GM23338 (cell line): Measurements from ENCODE around the gene BSND. TPM values are rescaled to one million over a fixed set of nuclear protein-coding genes. Genes with fewer than 3 reads are reported as not detected.

ENCODE experiments used
- ATAC-seq: fragments of 200-7000 bp; cut with Tn5 transposase; 3 replicates; pipeline ENCODE4 v1.9.1; 2020
- DNase-seq: peaks from one replicate; pipeline ENCODE4 v3.0.0-alpha.2; 2015; ENCODE audit warnings: low spot score
- H2AFZ ChIP-seq: fragments of 200-600 bp; sonication (generic); 2 replicates; pipeline ENCODE4 v1.8.0; 2016; ENCODE audit warnings: antibody characterized with exemption, mild to moderate bottlenecking, moderate library complexity
- H3F3A ChIP-seq: fragments of 200-600 bp; sonication (generic); replicated peaks from 2 replicates; pipeline ENCODE4 v1.8.0; 2017; ENCODE audit warnings: antibody characterized with exemption, mixed run types, low read depth
- H3K27ac ChIP-seq: fragments of 200-600 bp; sonication (generic); 2 replicates; pipeline ENCODE4 v1.6.1; 2016; ENCODE audit warnings: low read depth
- H3K27me3 ChIP-seq: fragments of 200-600 bp; sonication (generic); 2 replicates; pipeline ENCODE4 v1.8.0; 2016; ENCODE audit warnings: mild to moderate bottlenecking, mixed run types, moderate library complexity; ENCODE audit not compliant: insufficient read depth
- H3K36me3 ChIP-seq: fragments of 200-600 bp; sonication (generic); 2 replicates; pipeline ENCODE4 v1.8.0; 2016; ENCODE audit warnings: mild to moderate bottlenecking; ENCODE audit not compliant: insufficient read depth
- H3K4me1 ChIP-seq: fragments of 200-600 bp; sonication (generic); 2 replicates; pipeline ENCODE4 v1.8.0; 2016; ENCODE audit warnings: mild to moderate bottlenecking, moderate library complexity; ENCODE audit not compliant: insufficient read depth
- H3K4me2 ChIP-seq: fragments of 200-600 bp; sonication (generic); 2 replicates; pipeline ENCODE4 v1.7.1; 2017; ENCODE audit warnings: mixed run types
- H3K4me3 ChIP-seq: fragments of 200-600 bp; sonication (generic); 2 replicates; pipeline ENCODE4 v1.6.1; 2016; ENCODE audit warnings: mixed run types
- H3K79me2 ChIP-seq: fragments of 200-600 bp; sonication (generic); replicated peaks from 2 replicates; pipeline ENCODE4 v1.8.0; 2017; ENCODE audit warnings: mild to moderate bottlenecking; ENCODE audit not compliant: insufficient read depth
- H3K9me2 ChIP-seq: fragments of 200-600 bp; sonication (generic); 2 replicates; pipeline ENCODE4 v1.8.0; 2017; ENCODE audit not compliant: insufficient read depth
- H4K20me1 ChIP-seq: fragments of 200-600 bp; sonication (generic); replicated peaks from 2 replicates; pipeline ENCODE4 v1.8.0; 2017; ENCODE audit warnings: mild to moderate bottlenecking; ENCODE audit not compliant: insufficient read depth
- H3K27ac Mint-ChIP-seq: 2 replicates; pipeline ENCODE4 v1.8.0; 2020; ENCODE audit warnings: inconsistent platforms, mild to moderate bottlenecking, moderate library complexity, mixed read lengths
- H3K27me3 Mint-ChIP-seq: 3 replicates; pipeline ENCODE4 v1.8.0; 2022; ENCODE audit warnings: low read depth, mild to moderate bottlenecking, moderate library complexity, mixed read lengths, inconsistent platforms; ENCODE audit not compliant: insufficient read depth, poor library complexity
- H3K36me3 Mint-ChIP-seq: 3 replicates; pipeline ENCODE4 v1.8.0; 2021; ENCODE audit warnings: low read depth, mild to moderate bottlenecking, inconsistent platforms, moderate library complexity, mixed read lengths
- H3K4me1 Mint-ChIP-seq: 3 replicates; pipeline ENCODE4 v1.8.0; 2020; ENCODE audit warnings: mild to moderate bottlenecking, inconsistent platforms, mixed read lengths
- H3K4me3 Mint-ChIP-seq: 3 replicates; pipeline ENCODE4 v1.8.0; 2021; ENCODE audit warnings: moderate library complexity, mild to moderate bottlenecking, inconsistent platforms, mixed read lengths
- H3K9me3 Mint-ChIP-seq: 3 replicates; pipeline ENCODE4 v1.8.0; 2020; ENCODE audit warnings: moderate library complexity, mild to moderate bottlenecking, inconsistent platforms, mixed read lengths
- CREB1 ChIP-seq: fragments of 250-450 bp; sonication (Bioruptor Pico); IDR thresholded peaks from 2 replicates; pipeline ENCODE4 v1.5.0; 2020; ENCODE audit warnings: low read depth, mild to moderate bottlenecking, moderate library complexity
- EZH2 ChIP-seq: fragments of 200-600 bp; sonication (generic); IDR thresholded peaks from one replicate; pipeline ENCODE4 v1.8.0; 2017; ENCODE audit warnings: antibody characterized with exemption, mild to moderate bottlenecking, low read depth; ENCODE audit not compliant: unreplicated experiment
- JUNB ChIP-seq: IDR thresholded peaks from one replicate; pipeline ENCODE4 v1.6.1; 2016; ENCODE audit warnings: antibody characterized with exemption; ENCODE audit not compliant: unreplicated experiment
- POLR2AphosphoS5 ChIP-seq: IDR thresholded peaks from 2 replicates; pipeline ENCODE4 v1.6.1; 2016; ENCODE audit warnings: antibody characterized with exemption, low read depth
- STAT1 ChIP-seq: IDR thresholded peaks from one replicate; pipeline ENCODE4 v1.6.1; 2016; ENCODE audit warnings: antibody characterized with exemption; ENCODE audit not compliant: unreplicated experiment
- ZNF331 ChIP-seq: fragments of 250-450 bp; sonication (Bioruptor Pico); IDR thresholded peaks from 2 replicates; pipeline ENCODE4 v1.5.0; 2020; ENCODE audit warnings: low read depth, mild to moderate bottlenecking, moderate library complexity
- polyA plus RNA-seq: library from polyadenylated mRNA; unstranded; fragments of >200 nt; fragmentation: Nextera tagmentation; extraction: Ambion mirVana; gene quantifications from 2 replicates; pipeline ENCODE4 v1.2.1, GENCODE V29; 2016
- total RNA-seq: library from RNA; depleted of rRNA; stranded (reverse); fragments of >200 nt; shearing (Covaris generic); gene quantifications from 2 replicates; pipeline ENCODE4 v1.2.3, GENCODE V29; 2014
- TF ChIP-seq, protein P1 (sequence below): fragments of 250-450 bp; sonication (Bioruptor Pico); IDR thresholded peaks from 2 replicates; pipeline ENCODE4 v1.5.0; 2020; ENCODE audit warnings: mild to moderate bottlenecking, moderate library complexity
- TF ChIP-seq, protein P2 (sequence below), 2 experiments: fragments of 200-600 bp in 1 of 2; sonication (generic) in 1 of 2; conservative IDR thresholded peaks; 2 replicates each; pipeline versions ENCODE4 v1.5.1 to v1.6.1; 2016 to 2017; ENCODE audit warnings: antibody characterized with exemption in 2 of 2, low read depth in 2 of 2, mild to moderate bottlenecking in 2 of 2, moderate library complexity in 1 of 2
- TF ChIP-seq, protein P3 (sequence below): IDR thresholded peaks from 2 replicates; pipeline ENCODE4 v1.6.1; 2016; ENCODE audit warnings: antibody characterized with exemption

The BSND gene
- total and polyA plus RNA-seq, 2 experiments from 2014 or later, result 0.55 to 1.4 TPM

DNA sequence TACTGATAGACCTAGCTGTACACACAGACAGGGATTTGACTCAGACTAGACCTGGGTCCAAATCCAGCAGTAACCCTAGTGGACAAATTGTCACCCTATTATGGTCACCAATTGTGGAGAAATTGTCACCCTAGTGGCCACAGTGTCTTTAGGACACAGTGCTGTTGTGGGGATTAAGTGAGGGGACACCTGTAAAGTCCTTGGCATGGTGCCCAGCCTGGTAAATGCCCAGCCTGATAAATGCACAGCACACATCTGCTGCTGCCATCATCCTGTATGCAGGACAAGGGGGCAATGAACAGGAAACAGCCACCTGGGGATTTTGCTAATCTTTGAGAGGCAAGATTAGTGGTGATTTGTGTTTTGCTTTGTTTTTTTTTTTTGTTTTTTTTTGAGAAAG lies 16.0 kb upstream of the BSND start (continued):
- TF ChIP-seq, protein P1, sequence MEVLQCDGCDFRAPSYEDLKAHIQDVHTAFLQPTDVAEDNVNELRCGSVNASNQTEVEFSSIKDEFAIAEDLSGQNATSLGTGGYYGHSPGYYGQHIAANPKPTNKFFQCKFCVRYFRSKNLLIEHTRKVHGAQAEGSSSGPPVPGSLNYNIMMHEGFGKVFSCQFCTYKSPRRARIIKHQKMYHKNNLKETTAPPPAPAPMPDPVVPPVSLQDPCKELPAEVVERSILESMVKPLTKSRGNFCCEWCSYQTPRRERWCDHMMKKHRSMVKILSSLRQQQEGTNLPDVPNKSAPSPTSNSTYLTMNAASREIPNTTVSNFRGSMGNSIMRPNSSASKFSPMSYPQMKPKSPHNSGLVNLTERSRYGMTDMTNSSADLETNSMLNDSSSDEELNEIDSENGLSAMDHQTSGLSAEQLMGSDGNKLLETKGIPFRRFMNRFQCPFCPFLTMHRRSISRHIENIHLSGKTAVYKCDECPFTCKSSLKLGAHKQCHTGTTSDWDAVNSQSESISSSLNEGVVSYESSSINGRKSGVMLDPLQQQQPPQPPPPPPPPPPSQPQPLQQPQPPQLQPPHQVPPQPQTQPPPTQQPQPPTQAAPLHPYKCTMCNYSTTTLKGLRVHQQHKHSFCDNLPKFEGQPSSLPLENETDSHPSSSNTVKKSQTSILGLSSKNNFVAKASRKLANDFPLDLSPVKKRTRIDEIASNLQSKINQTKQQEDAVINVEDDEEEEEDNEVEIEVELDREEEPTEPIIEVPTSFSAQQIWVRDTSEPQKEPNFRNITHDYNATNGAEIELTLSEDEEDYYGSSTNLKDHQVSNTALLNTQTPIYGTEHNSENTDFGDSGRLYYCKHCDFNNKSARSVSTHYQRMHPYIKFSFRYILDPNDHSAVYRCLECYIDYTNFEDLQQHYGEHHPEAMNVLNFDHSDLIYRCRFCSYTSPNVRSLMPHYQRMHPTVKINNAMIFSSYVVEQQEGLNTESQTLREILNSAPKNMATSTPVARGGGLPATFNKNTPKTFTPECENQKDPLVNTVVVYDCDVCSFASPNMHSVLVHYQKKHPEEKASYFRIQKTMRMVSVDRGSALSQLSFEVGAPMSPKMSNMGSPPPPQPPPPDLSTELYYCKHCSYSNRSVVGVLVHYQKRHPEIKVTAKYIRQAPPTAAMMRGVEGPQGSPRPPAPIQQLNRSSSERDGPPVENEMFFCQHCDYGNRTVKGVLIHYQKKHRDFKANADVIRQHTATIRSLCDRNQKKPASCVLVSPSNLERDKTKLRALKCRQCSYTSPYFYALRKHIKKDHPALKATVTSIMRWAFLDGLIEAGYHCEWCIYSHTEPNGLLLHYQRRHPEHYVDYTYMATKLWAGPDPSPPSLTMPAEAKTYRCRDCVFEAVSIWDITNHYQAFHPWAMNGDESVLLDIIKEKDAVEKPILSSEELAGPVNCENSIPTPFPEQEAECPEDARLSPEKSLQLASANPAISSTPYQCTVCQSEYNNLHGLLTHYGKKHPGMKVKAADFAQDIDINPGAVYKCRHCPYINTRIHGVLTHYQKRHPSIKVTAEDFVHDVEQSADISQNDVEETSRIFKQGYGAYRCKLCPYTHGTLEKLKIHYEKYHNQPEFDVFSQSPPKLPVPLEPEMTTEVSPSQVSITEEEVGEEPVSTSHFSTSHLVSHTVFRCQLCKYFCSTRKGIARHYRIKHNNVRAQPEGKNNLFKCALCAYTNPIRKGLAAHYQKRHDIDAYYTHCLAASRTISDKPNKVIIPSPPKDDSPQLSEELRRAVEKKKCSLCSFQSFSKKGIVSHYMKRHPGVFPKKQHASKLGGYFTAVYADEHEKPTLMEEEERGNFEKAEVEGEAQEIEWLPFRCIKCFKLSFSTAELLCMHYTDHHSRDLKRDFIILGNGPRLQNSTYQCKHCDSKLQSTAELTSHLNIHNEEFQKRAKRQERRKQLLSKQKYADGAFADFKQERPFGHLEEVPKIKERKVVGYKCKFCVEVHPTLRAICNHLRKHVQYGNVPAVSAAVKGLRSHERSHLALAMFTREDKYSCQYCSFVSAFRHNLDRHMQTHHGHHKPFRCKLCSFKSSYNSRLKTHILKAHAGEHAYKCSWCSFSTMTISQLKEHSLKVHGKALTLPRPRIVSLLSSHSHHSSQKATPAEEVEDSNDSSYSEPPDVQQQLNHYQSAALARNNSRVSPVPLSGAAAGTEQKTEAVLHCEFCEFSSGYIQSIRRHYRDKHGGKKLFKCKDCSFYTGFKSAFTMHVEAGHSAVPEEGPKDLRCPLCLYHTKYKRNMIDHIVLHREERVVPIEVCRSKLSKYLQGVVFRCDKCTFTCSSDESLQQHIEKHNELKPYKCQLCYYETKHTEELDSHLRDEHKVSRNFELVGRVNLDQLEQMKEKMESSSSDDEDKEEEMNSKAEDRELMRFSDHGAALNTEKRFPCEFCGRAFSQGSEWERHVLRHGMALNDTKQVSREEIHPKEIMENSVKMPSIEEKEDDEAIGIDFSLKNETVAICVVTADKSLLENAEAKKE (CRISPR knock-in tag), result no peak
- TF ChIP-seq JUNB (no peak), CREB1 (no peak), STAT1 (no peak), ZNF331 (CRISPR knock-in tag) (no peak)
- TF ChIP-seq, protein P2, sequence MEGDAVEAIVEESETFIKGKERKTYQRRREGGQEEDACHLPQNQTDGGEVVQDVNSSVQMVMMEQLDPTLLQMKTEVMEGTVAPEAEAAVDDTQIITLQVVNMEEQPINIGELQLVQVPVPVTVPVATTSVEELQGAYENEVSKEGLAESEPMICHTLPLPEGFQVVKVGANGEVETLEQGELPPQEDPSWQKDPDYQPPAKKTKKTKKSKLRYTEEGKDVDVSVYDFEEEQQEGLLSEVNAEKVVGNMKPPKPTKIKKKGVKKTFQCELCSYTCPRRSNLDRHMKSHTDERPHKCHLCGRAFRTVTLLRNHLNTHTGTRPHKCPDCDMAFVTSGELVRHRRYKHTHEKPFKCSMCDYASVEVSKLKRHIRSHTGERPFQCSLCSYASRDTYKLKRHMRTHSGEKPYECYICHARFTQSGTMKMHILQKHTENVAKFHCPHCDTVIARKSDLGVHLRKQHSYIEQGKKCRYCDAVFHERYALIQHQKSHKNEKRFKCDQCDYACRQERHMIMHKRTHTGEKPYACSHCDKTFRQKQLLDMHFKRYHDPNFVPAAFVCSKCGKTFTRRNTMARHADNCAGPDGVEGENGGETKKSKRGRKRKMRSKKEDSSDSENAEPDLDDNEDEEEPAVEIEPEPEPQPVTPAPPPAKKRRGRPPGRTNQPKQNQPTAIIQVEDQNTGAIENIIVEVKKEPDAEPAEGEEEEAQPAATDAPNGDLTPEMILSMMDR (conservative IDR thresholded peaks at IDR 0.05; ENCODE audit: low read depth in 2 of 2), result no peak

- ATAC-seq, result no peak
- no peak overlapping the region for H3K27ac Mint-ChIP-seq
- H3K36me3 Mint-ChIP-seq, result no peaks in the 10 kb centered on the region
- H3K9me3 Mint-ChIP-seq, result no peaks in the 10 kb centered on the region
- Histone ChIP-seq H2AFZ (no peak overlapping the region), H3K27me3 (peaks cover 23% of the 10 kb centered on the region), H3F3A (no peaks in the 10 kb centered on the region), H3K4me2 (no peak overlapping the region), H3K27ac (0 out of 2 replicates have a peak overlapping the region, but pooled peaks have one; percentile 32), H4K20me1 (no peaks in the 10 kb centered on the region), H3K4me1 (peaks cover 16% of the 10 kb centered on the region), H3K4me3 (no peak overlapping the region), H3K9me2 (no peaks in the 10 kb centered on the region), H3K36me3 (no peaks in the 10 kb centered on the region), H3K79me2 (no peaks in the 10 kb centered on the region)
- peaks cover 20% of the 10 kb centered on the region for H3K4me1 Mint-ChIP-seq
- no peak overlapping the region for H3K4me3 Mint-ChIP-seq
- no peak for DNase-seq
- H3K27me3 Mint-ChIP-seq, result peaks cover 26% of the 10 kb centered on the region
- no peak for TF ChIP-seq CREB1
- no peak for TF ChIP-seq EZH2
- TF ChIP-seq, protein P2 (conservative IDR thresholded peaks at IDR 0.05; ENCODE audit: low read depth in 2 of 2), result no peak
- no peak for TF ChIP-seq POLR2AphosphoS5
- TF ChIP-seq, protein P3, sequence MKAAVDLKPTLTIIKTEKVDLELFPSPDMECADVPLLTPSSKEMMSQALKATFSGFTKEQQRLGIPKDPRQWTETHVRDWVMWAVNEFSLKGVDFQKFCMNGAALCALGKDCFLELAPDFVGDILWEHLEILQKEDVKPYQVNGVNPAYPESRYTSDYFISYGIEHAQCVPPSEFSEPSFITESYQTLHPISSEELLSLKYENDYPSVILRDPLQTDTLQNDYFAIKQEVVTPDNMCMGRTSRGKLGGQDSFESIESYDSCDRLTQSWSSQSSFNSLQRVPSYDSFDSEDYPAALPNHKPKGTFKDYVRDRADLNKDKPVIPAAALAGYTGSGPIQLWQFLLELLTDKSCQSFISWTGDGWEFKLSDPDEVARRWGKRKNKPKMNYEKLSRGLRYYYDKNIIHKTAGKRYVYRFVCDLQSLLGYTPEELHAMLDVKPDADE, result no peak
Observed at GRCh38 chr1:54984131-54984842, 14.4 kb upstream of the BSND start.
